Ishikawa (cell line): ENCODE results near the gene ARPP19.

Source experiments
- CEBPB ChIP-seq: IDR thresholded peaks from 2 replicates; pipeline ENCODE4 v1.6.1; 2012
- CREB1 ChIP-seq: IDR thresholded peaks from 2 replicates; pipeline ENCODE4 v1.6.1; 2012; ENCODE audit warnings: low read depth
- EGR1 ChIP-seq: IDR thresholded peaks from 2 replicates; pipeline ENCODE4 v1.6.1; 2012
- EP300 ChIP-seq: IDR thresholded peaks from 2 replicates; pipeline ENCODE4 v1.6.1; 2012; ENCODE audit warnings: borderline replicate concordance
- FOXM1 ChIP-seq: IDR thresholded peaks from 2 replicates; pipeline ENCODE4 v1.6.1; 2012; ENCODE audit warnings: low read depth, borderline replicate concordance
- MAX ChIP-seq: IDR thresholded peaks from 2 replicates; pipeline ENCODE4 v1.6.1; 2012
- NFIC ChIP-seq: IDR thresholded peaks from 2 replicates; pipeline ENCODE4 v1.6.1; 2012
- RAD21 ChIP-seq: IDR thresholded peaks from 2 replicates; pipeline ENCODE4 v1.6.1; 2012; ENCODE audit warnings: low read depth
- REST ChIP-seq: IDR thresholded peaks from 2 replicates; pipeline ENCODE4 v1.6.1; 2012; ENCODE audit warnings: low read depth, mild to moderate bottlenecking
- TAF1 ChIP-seq: IDR thresholded peaks from 2 replicates; pipeline ENCODE4 v1.6.1; 2012; ENCODE audit warnings: low read depth, mild to moderate bottlenecking
- TCF12 ChIP-seq: IDR thresholded peaks from 2 replicates; pipeline ENCODE4 v1.6.1; 2012; ENCODE audit warnings: low read depth
- TEAD4 ChIP-seq: IDR thresholded peaks from 2 replicates; pipeline ENCODE4 v1.6.1; 2012
- USF1 ChIP-seq: IDR thresholded peaks from 2 replicates; pipeline ENCODE4 v1.6.1; 2012
- YY1 ChIP-seq: IDR thresholded peaks from 2 replicates; pipeline ENCODE4 v1.6.1; 2012; ENCODE audit warnings: low read depth
- ZBTB7A ChIP-seq: IDR thresholded peaks from 2 replicates; pipeline ENCODE4 v1.6.1; 2012; ENCODE audit warnings: low read depth

Gene ARPP19

GRCh38 chr15:52521682-52522081 lies 47.1 kb downstream of the ARPP19 start:
- TF ChIP-seq NFIC (no peak), CEBPB (no peak), CREB1 (no peak), ZBTB7A (no peak), EGR1 (no peak), RAD21 (no peak), FOXM1 (no peak), EP300 (no peak), TAF1 (no peak), USF1 (no peak), MAX (no peak), YY1 (no peak), REST (no peak), TCF12 (no peak), TEAD4 (no peak)

- TF ChIP-seq CREB1 (no peak), TEAD4 (no peak), REST (no peak), TAF1 (no peak), YY1 (no peak), EGR1 (no peak), NFIC (no peak), CEBPB (no peak), EP300 (no peak), TCF12 (no peak), ZBTB7A (no peak), FOXM1 (no peak), MAX (no peak), USF1 (no peak), RAD21 (no peak)
Observed at GRCh38 chr15:52520421-52520820, 48.4 kb downstream of the ARPP19 start.

- TF ChIP-seq TEAD4 (no peak), EP300 (no peak), RAD21 (no peak), TAF1 (no peak), CEBPB (no peak), USF1 (no peak)
Observed at GRCh38 chr15:52518487-52519371, 50.1 kb downstream of the ARPP19 start.

GRCh38 chr15:52517014-52517413 lies 51.8 kb downstream of the ARPP19 start:
- no peak for TF ChIP-seq USF1
- TF ChIP-seq TCF12 = no peak
- TF ChIP-seq ZBTB7A = no peak
- TF ChIP-seq MAX = no peak
- no peak for TF ChIP-seq CREB1
- TF ChIP-seq TAF1 = no peak
- no peak for TF ChIP-seq FOXM1

GRCh38 chr15:52515343-52515742 lies 53.5 kb downstream of the ARPP19 start:
- TF ChIP-seq NFIC = no peak
- TF ChIP-seq EP300 = no peak
- no peak for TF ChIP-seq YY1
- TF ChIP-seq TAF1 = no peak
- no peak for TF ChIP-seq TCF12
